Upper lobe of right lung (tissue), 1 donor: Measurements from ENCODE around the gene MFSD1. TPM values are rescaled to one million over a fixed set of nuclear protein-coding genes. Genes with fewer than 3 reads are reported as not detected.

Source experiments
- ATAC-seq: fragments of 200-7000 bp; cut with Tn5 transposase; one replicate; pipeline ENCODE4 v1.9.1; 2020; ENCODE audit warnings: mild to moderate bottlenecking, moderate library complexity
- DNase-seq: peaks from one replicate; pipeline ENCODE4 v3.0.0-alpha.2; 2020
- H3K27ac ChIP-seq: fragments of 200-600 bp; one replicate; pipeline ENCODE4 v1.8.0; 2022
- H3K27me3 ChIP-seq: fragments of 200-600 bp; one replicate; pipeline ENCODE4 v1.8.0; 2022; ENCODE audit warnings: mild to moderate bottlenecking
- H3K36me3 ChIP-seq: fragments of 200-600 bp; one replicate; pipeline ENCODE4 v1.8.0; 2022
- H3K4me1 ChIP-seq: fragments of 200-600 bp; one replicate; pipeline ENCODE4 v1.8.0; 2022
- H3K4me3 ChIP-seq: fragments of 200-600 bp; one replicate; pipeline ENCODE4 v1.8.0; 2022; ENCODE audit warnings: mild to moderate bottlenecking
- H3K9me3 ChIP-seq: fragments of 200-600 bp; one replicate; pipeline ENCODE4 v1.8.0; 2022
- intact Hi-C: fragments of 100-400 bp; cut with DNase I; formaldehyde crosslinking; loops from one replicate; pipeline ENCODE4 v1.11.0; 2022
- total RNA-seq: library from RNA; stranded (reverse); fragmentation: NEBNext Ultra II Directional; extraction: Animal tissue kit (Norgen Biotek cat#: 25700); gene quantifications from one replicate; pipeline ENCODE4 v1.2.1, GENCODE V29; 2021
- TF ChIP-seq, protein P1 (sequence below): fragments of 200-600 bp; IDR thresholded peaks from one replicate; pipeline ENCODE4 v1.8.0; 2022; ENCODE audit warnings: antibody characterized with exemption
- donor health status: DM: no; HTN: yes; CAD: no; lungs with severe emphysema.

Gene MFSD1
- total RNA-seq, 1 donor from 2014 or later, result 84.5 TPM

DNA sequence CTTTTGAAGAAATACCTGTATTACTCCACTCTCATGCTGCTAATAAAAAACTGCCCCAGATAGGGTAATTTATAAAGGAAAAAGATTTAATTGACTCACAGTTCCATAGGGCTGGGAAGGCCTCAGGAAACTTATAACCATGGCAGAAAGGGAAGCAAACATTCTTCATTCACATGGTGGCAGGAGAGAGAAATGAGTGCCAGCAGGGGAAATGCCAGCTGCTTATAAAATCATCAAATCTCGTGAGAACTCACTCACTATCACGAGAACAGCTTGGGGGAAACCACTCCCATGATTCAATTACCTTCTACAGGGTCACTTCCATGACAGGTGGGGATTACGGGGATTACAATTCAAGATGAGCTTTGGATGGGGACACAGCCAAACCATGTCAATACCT, 18.7 kb downstream of the MFSD1 start:
- peaks cover 79% of the 10 kb centered on the region for H3K36me3 ChIP-seq
- TF ChIP-seq, protein P1, sequence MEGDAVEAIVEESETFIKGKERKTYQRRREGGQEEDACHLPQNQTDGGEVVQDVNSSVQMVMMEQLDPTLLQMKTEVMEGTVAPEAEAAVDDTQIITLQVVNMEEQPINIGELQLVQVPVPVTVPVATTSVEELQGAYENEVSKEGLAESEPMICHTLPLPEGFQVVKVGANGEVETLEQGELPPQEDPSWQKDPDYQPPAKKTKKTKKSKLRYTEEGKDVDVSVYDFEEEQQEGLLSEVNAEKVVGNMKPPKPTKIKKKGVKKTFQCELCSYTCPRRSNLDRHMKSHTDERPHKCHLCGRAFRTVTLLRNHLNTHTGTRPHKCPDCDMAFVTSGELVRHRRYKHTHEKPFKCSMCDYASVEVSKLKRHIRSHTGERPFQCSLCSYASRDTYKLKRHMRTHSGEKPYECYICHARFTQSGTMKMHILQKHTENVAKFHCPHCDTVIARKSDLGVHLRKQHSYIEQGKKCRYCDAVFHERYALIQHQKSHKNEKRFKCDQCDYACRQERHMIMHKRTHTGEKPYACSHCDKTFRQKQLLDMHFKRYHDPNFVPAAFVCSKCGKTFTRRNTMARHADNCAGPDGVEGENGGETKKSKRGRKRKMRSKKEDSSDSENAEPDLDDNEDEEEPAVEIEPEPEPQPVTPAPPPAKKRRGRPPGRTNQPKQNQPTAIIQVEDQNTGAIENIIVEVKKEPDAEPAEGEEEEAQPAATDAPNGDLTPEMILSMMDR, result no peak
- H3K27ac ChIP-seq, result no peak overlapping the region
- DNase-seq (no peak), ATAC-seq (no peak)
- no peak overlapping the region for H3K4me3 ChIP-seq
- intact Hi-C loops, result no loop called here
- no peaks in the 10 kb centered on the region for H3K27me3 ChIP-seq
- H3K9me3 ChIP-seq, result no peaks in the 10 kb centered on the region
- H3K4me1 ChIP-seq, result no peaks in the 10 kb centered on the region

DNA sequence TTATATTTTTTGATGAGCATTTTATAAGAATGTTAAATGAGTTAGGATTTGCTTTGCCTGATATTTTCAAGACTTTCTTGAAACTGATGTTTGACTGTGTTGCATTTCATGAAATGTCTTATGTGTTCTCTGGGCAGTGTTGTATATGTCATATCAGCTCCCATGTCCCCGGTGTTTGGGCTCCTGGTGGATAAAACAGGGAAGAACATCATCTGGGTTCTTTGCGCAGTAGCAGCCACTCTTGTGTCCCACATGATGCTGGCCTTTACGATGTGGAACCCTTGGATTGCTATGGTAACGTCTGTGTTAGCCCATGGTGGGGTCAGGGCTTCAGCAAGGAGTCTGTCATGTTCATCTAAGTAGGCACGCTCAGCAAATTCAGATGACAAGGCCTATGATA, 20.0 kb downstream of the MFSD1 start:
- H3K27me3 ChIP-seq, result no peaks in the 10 kb centered on the region
- H3K27ac ChIP-seq, result no peak overlapping the region
- no peaks in the 10 kb centered on the region for H3K4me1 ChIP-seq
- no peaks in the 10 kb centered on the region for H3K9me3 ChIP-seq
- no peak for DNase-seq
- TF ChIP-seq, protein P1, result no peak
- peaks cover 89% of the 10 kb centered on the region for H3K36me3 ChIP-seq
- no peak for ATAC-seq
- H3K4me3 ChIP-seq, result no peak overlapping the region
- intact Hi-C loops, result no loop called here

DNA sequence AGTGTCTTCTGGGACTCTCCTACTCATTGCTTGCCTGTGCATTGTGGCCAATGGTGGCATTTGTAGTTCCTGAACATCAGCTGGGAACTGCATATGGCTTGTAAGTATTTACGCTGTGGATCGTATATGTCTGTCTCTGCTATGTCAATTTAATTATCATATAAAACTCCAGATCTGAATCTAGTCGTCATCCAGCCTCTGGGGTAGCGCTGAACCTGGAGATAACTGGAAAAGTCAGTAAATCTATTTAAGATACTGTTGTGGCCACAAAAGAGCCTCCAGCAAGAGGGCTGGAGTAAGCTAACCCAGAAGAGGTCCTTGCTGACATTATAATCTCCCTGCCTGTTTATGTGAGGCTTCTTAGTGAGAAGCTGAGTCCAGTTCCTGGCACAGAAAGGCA, 21.6 kb downstream of the MFSD1 start:
- no peak for DNase-seq
- Histone ChIP-seq H3K4me1 (no peaks in the 10 kb centered on the region), H3K36me3 (peaks cover 93% of the 10 kb centered on the region), H3K27me3 (no peaks in the 10 kb centered on the region), H3K4me3 (no peak overlapping the region), H3K27ac (no peak overlapping the region), H3K9me3 (no peaks in the 10 kb centered on the region)
- ATAC-seq, result no peak
- intact Hi-C loops, result no loop called here
- TF ChIP-seq, protein P1, result no peak

DNA sequence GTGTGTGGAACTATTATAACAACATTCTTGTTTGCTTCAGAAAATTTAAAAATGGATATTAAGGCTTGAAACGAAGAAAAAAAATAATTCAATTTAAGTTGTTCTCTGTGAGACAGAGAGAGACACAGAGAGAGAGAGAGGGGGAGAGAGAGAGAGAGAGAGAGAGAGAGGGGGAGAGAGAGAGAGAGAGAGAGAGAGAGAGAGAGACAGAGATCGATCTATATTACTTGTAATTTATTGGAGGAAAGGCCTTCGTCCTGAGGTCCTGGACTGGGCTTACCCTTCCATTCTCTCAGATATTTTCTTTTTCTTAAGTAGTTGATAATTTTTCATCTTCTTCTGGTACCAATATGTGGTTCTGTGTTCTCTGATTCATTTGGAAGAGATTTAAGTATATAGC, 25.9 kb downstream of the MFSD1 start:
- intact Hi-C loops, result no loop called here
- Histone ChIP-seq H3K9me3 (no peaks in the 10 kb centered on the region), H3K36me3 (peaks cover 73% of the 10 kb centered on the region), H3K4me1 (no peaks in the 10 kb centered on the region), H3K27ac (no peak overlapping the region), H3K4me3 (no peak overlapping the region), H3K27me3 (no peaks in the 10 kb centered on the region)
- ATAC-seq (no peak), DNase-seq (no peak)
- TF ChIP-seq, protein P1, result no peak

DNA sequence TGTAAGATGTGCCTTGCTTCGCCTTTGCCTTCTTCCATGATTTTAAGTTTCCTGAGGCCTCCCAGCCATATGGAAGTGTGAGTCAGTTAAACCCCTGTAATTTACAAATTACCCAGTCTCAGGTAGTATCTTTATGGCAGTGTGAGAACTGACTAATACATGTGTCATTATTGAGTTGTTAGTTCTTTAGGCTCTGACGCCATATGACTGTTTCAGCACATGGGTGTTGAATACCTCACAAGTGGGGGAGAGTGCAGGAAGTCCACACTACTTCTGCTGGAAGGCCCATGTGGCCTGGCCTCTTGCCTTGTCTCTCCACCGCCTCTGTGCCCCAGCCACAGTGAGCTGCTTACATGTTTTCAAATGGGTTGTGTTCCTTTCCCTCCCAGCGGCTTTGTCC, 28.5 kb downstream of the MFSD1 start:
- no peak for DNase-seq
- Histone ChIP-seq H3K9me3 (no peaks in the 10 kb centered on the region), H3K27me3 (no peaks in the 10 kb centered on the region), H3K4me1 (no peaks in the 10 kb centered on the region), H3K27ac (no peak overlapping the region), H3K4me3 (no peak overlapping the region), H3K36me3 (peaks cover 46% of the 10 kb centered on the region)
- intact Hi-C loops, result no loop called here
- TF ChIP-seq, protein P1, result no peak
- ATAC-seq, result no peak

DNA sequence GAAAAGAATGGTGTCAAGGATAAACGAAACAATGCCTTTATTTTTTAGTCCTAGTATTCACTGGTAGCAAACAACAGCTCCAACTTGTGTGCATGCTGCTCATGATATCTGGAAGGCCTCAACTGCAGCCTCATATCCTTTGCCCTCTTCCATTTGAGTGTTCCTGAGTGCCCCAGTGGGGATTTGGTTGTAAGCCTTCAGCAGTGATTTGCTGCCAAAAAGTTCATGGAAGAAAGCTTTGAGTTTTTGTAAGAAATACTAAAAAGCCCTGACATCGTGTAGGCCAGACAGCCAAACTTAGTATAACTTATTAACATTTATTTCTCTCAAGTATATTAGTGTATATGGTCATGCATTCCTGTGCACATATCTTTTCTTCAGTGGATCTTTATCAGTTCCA, 30.0 kb downstream of the MFSD1 start:
- intact Hi-C loops, result no loop called here
- Histone ChIP-seq H3K9me3 (no peaks in the 10 kb centered on the region), H3K4me1 (no peaks in the 10 kb centered on the region), H3K36me3 (peaks cover 34% of the 10 kb centered on the region), H3K4me3 (no peak overlapping the region), H3K27ac (no peak overlapping the region), H3K27me3 (no peaks in the 10 kb centered on the region)
- ATAC-seq, result no peak
- DNase-seq, result no peak
- TF ChIP-seq, protein P1, result no peak
